ENCODE data around the gene HES4.
"Not testable (repeated sequence)": the region's sequence is repeated elsewhere in the genome, so short reads cannot be mapped to it uniquely, and the experiment has no call there.

HES4 gene

GRCh38 chr1:1033009-1033587 is 33.2 kb upstream of the HES4 start:
- peak; percentile 94 to 95 for ATAC-seq

GRCh38 chr1:1032424-1032823 is 32.5 kb upstream of the HES4 start:
- ATAC-seq: no peak

- no peak for ATAC-seq
These were observed 31.9 kb upstream of the HES4 start for GRCh38 chr1:1031659-1032235.

- ATAC-seq: not testable (repeated sequence)
These were observed 31.2 kb upstream of the HES4 start for GRCh38 chr1:1030867-1031658.

GRCh38 chr1:1027791-1028190 is 27.9 kb upstream of the HES4 start:
- no peak for ATAC-seq

GRCh38 chr1:1026599-1027413 is 26.9 kb upstream of the HES4 start:
- no peak for ATAC-seq

- no peak for ATAC-seq
These were observed 25.8 kb upstream of the HES4 start for GRCh38 chr1:1025730-1026129.

GRCh38 chr1:1024771-1025699 is 25.1 kb upstream of the HES4 start:
- no peak for ATAC-seq

- ATAC-seq: no peak
These were observed 24.4 kb upstream of the HES4 start for GRCh38 chr1:1024149-1024770.

GRCh38 chr1:1023700-1024099 is 23.8 kb upstream of the HES4 start:
- no peak for ATAC-seq

- ATAC-seq: no peak
These were observed 22.6 kb upstream of the HES4 start for GRCh38 chr1:1022302-1023009.

GRCh38 chr1:1021920-1022259 is 22.0 kb upstream of the HES4 start:
- no peak for ATAC-seq

- ATAC-seq: no peak
These were observed 21.4 kb upstream of the HES4 start for GRCh38 chr1:1021010-1021919.

- ATAC-seq: no peak
These were observed 20.6 kb upstream of the HES4 start for GRCh38 chr1:1020415-1021009.

GRCh38 chr1:1020000-1020404 is 20.1 kb upstream of the HES4 start, which contains the start of gene AGRN:
AGRN (plus strand) TSS chr1:1020120; CDS start chr1:1020173, 53 bp downstream.
- peak; percentile 8 to 9 for ATAC-seq

GRCh38 chr1:1019122-1019999 is 19.5 kb upstream of the HES4 start:
- peak; percentile 80 to 82 for ATAC-seq

- not testable (repeated sequence) for ATAC-seq
These were observed 18.4 kb upstream of the HES4 start for GRCh38 chr1:1018321-1018685.

Data from activated CD4-positive, CD25-positive, alpha-beta regulatory T cell treated with anti-CD3 and anti-CD28 coated beads, Interleukin-2, amount 50 U/mL, for 24 hours (primary cell).